ENCODE data around the gene EHBP1L1.

Gene EHBP1L1

GRCh38 chr11:65575568-65576231, at the start of gene EHBP1L1:
TSS of gene EHBP1L1 (plus strand) at chr11:65576053. CDS start at chr11:65576303, 250 bp downstream.
- H3K36me3 ChIP-seq (ENCODE audit: insufficient read depth, low read length): no peaks in the 10 kb centered on the region
- H3K9me3 ChIP-seq (ENCODE audit: control insufficient read depth, insufficient read depth, low read length): no peaks in the 10 kb centered on the region
- H3K4me1 ChIP-seq (ENCODE audit: insufficient read depth, low read length): peaks cover 11% of the 10 kb centered on the region; the same call in 1 of the 2 replicates
- H3K9ac ChIP-seq (ENCODE audit: low read depth, low read length): peak within 1 kb of the TSS; percentile 44; the same call in 1 of the 2 replicates

DNA sequence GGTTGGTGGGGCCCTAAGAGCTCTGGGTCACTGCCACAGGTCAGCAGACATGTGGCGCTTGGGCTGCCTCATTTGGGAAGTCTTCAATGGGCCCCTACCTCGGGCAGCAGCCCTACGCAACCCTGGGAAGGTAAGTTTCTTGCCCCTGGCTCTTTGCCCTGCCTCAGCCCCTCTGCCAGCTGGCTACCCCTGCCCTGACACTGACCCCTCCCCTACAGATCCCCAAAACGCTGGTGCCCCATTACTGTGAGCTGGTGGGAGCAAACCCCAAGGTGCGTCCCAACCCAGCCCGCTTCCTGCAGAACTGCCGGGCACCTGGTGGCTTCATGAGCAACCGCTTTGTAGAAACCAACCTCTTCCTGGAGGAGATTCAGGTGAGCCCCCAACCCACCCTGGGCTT, 49.1 kb upstream of the EHBP1L1 start:
- Histone ChIP-seq H3K4me1 (ENCODE audit: insufficient read depth, low read length) (peaks cover 7% of the 10 kb centered on the region; the same call in 1 of the 2 replicates), H3K9me3 (ENCODE audit: control insufficient read depth, insufficient read depth, low read length) (no peaks in the 10 kb centered on the region), H3K9ac (ENCODE audit: low read depth, low read length) (no peak overlapping the region), H3K36me3 (ENCODE audit: insufficient read depth, low read length) (peaks cover 4% of the 10 kb centered on the region)

DNA sequence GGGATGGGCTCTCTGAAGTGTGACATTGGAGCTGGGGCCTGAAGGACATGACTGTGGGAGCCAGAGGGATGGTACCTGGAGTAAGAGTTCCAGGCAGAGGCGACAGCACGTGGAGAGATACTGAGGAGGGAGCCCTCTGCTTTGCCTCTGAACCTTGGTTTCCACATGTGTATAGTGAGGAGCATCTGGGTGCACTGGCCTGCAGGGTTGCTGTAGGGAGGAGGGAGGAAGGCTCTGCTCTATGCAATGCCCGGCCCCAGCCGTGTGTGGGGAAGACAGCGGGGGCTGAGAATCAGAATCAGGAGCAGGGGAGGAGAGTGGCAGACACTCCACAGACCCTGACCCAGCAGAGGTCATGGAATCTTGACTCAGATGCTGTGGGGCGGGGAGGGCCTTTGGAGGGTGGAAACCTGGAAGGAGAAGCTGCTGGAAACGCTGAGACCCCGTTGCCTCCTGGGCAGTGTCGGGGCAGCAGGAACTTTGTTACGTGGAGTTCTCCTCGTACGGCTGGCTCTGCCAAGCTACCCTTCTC, 47.0 kb upstream of the EHBP1L1 start:
- no peak overlapping the region for H3K9ac ChIP-seq (ENCODE audit: low read depth, low read length)
- peaks cover 7% of the 10 kb centered on the region; the same call in 1 of the 2 replicates for H3K4me1 ChIP-seq (ENCODE audit: insufficient read depth, low read length)
- peaks cover 4% of the 10 kb centered on the region for H3K36me3 ChIP-seq (ENCODE audit: insufficient read depth, low read length)
- H3K9me3 ChIP-seq (ENCODE audit: control insufficient read depth, insufficient read depth, low read length): no peaks in the 10 kb centered on the region

GRCh38 chr11:65529475-65530156, 46.2 kb upstream of the EHBP1L1 start:
- Histone ChIP-seq H3K9me3 (ENCODE audit: control insufficient read depth, insufficient read depth, low read length) (no peaks in the 10 kb centered on the region), H3K4me1 (ENCODE audit: insufficient read depth, low read length) (no peaks in the 10 kb centered on the region), H3K36me3 (ENCODE audit: insufficient read depth, low read length) (peaks cover 4% of the 10 kb centered on the region), H3K9ac (ENCODE audit: low read depth, low read length) (no peak overlapping the region)

GRCh38 chr11:65530157-65530496, 45.7 kb upstream of the EHBP1L1 start:
- H3K36me3 ChIP-seq (ENCODE audit: insufficient read depth, low read length): peaks cover 4% of the 10 kb centered on the region
- no peaks in the 10 kb centered on the region for H3K9me3 ChIP-seq (ENCODE audit: control insufficient read depth, insufficient read depth, low read length)
- H3K9ac ChIP-seq (ENCODE audit: low read depth, low read length): no peak overlapping the region
- H3K4me1 ChIP-seq (ENCODE audit: insufficient read depth, low read length): no peaks in the 10 kb centered on the region

GRCh38 chr11:65532388-65533064, 43.3 kb upstream of the EHBP1L1 start:
- no peak overlapping the region for H3K9ac ChIP-seq (ENCODE audit: low read depth, low read length)
- H3K9me3 ChIP-seq (ENCODE audit: control insufficient read depth, insufficient read depth, low read length): no peaks in the 10 kb centered on the region
- H3K4me1 ChIP-seq (ENCODE audit: insufficient read depth, low read length): no peaks in the 10 kb centered on the region
- peaks cover 4% of the 10 kb centered on the region; the same call in 1 of the 2 replicates for H3K36me3 ChIP-seq (ENCODE audit: insufficient read depth, low read length)

DNA sequence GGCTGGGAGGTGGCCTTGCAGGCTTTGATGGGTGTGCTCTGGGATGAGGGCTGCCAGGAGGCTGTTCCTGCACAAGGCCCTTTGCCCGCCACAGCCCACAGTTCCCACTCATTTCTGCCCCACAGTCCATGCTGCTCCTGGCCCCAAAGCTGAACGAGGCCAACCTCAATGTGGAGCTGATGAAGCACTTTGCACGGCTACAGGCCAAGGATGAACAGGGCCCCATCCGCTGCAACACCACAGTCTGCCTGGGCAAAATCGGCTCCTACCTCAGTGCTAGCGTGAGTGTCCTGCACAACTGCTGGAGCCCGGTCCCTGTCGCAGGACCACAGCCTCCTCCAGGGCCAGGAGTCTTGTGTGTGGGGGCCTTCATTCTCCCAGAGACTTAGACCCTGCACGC, 40.8 kb upstream of the EHBP1L1 start:
- no peaks in the 10 kb centered on the region for H3K4me1 ChIP-seq (ENCODE audit: insufficient read depth, low read length)
- peaks cover 4% of the 10 kb centered on the region for H3K36me3 ChIP-seq (ENCODE audit: insufficient read depth, low read length)
- no peak overlapping the region for H3K9ac ChIP-seq (ENCODE audit: low read depth, low read length)
- H3K9me3 ChIP-seq (ENCODE audit: control insufficient read depth, insufficient read depth, low read length): no peaks in the 10 kb centered on the region

DNA sequence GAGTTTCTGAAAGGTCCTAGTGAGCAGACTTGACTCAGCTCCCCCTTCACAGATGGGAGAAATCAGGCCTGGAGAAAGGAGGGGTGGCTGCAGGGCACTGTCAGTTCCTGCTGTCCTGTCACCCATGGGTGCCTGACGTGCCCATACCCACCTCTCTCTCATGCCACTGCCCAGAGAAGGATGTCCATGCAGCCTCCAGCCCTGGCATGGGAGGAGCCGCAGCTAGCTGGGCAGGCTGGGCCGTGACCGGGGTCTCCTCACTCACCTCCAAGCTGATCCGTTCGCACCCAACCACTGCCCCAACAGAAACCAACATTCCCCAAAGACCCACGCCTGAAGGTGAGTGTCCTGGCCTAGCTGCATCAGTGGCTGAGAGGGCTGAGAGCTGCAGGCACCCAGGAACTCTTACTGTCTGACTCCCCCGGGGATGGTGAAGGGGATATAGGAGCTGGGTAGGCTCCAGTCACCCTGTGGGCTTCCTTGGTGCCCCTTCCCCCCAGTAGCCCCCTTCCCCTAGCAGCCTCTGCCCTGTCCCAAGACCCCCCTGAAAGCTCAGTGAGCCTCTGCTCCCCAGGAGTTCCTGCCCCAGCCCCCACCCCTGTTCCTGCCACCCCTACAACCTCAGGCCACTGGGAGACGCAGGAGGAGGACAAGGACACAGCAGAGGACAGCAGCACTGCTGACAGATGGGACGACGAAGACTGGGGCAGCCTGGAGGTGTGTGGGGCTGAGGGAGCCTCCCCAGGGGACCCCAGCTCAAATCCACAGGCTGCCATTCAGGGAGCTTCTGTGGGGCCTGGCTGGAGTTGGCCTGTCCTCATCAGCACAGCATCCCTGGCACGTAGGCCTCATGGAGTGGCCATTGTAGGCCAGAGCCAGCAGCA, 39.2 kb upstream of the EHBP1L1 start:
- Histone ChIP-seq H3K36me3 (ENCODE audit: insufficient read depth, low read length) (no peaks in the 10 kb centered on the region; the same call in 1 of the 2 replicates), H3K9ac (ENCODE audit: low read depth, low read length) (no peak overlapping the region), H3K4me1 (ENCODE audit: insufficient read depth, low read length) (no peaks in the 10 kb centered on the region; the same call in 1 of the 2 replicates), H3K9me3 (ENCODE audit: control insufficient read depth, insufficient read depth, low read length) (no peaks in the 10 kb centered on the region)

GRCh38 chr11:65537296-65537597, 38.6 kb upstream of the EHBP1L1 start:
- no peaks in the 10 kb centered on the region; the same call in 1 of the 2 replicates for H3K36me3 ChIP-seq (ENCODE audit: insufficient read depth, low read length)
- H3K9me3 ChIP-seq (ENCODE audit: control insufficient read depth, insufficient read depth, low read length): no peaks in the 10 kb centered on the region
- H3K9ac ChIP-seq (ENCODE audit: low read depth, low read length): no peak overlapping the region
- H3K4me1 ChIP-seq (ENCODE audit: insufficient read depth, low read length): no peaks in the 10 kb centered on the region; the same call in 1 of the 2 replicates

DNA sequence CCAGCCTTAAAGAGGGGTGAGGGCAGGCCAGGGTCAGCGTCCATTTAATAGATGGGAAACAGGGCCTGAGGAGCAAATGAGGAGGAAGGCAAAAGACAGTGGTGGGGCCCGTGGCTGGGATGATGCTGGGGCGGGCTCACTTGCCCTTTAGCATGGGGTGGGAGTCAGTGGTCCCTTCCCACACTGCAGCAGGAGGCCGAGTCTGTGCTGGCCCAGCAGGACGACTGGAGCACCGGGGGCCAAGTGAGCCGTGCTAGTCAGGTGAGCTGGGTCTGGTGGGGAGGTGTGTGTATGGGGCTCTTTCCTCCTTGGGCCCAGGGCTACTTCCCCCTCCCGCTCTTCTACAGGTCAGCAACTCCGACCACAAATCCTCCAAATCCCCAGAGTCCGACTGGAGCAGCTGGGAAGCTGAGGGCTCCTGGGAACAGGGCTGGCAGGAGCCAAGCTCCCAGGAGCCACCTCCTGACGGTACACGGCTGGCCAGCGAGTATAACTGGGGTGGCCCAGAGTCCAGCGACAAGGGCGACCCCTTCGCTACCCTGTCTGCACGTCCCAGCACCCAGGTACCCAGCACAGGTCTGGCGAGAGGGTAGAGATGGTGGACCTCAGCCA, 38.1 kb upstream of the EHBP1L1 start:
- H3K9ac ChIP-seq (ENCODE audit: low read depth, low read length): no peak overlapping the region
- H3K36me3 ChIP-seq (ENCODE audit: insufficient read depth, low read length): no peaks in the 10 kb centered on the region; the same call in 1 of the 2 replicates
- H3K4me1 ChIP-seq (ENCODE audit: insufficient read depth, low read length): no peaks in the 10 kb centered on the region; the same call in 1 of the 2 replicates
- no peaks in the 10 kb centered on the region for H3K9me3 ChIP-seq (ENCODE audit: control insufficient read depth, insufficient read depth, low read length)

DNA sequence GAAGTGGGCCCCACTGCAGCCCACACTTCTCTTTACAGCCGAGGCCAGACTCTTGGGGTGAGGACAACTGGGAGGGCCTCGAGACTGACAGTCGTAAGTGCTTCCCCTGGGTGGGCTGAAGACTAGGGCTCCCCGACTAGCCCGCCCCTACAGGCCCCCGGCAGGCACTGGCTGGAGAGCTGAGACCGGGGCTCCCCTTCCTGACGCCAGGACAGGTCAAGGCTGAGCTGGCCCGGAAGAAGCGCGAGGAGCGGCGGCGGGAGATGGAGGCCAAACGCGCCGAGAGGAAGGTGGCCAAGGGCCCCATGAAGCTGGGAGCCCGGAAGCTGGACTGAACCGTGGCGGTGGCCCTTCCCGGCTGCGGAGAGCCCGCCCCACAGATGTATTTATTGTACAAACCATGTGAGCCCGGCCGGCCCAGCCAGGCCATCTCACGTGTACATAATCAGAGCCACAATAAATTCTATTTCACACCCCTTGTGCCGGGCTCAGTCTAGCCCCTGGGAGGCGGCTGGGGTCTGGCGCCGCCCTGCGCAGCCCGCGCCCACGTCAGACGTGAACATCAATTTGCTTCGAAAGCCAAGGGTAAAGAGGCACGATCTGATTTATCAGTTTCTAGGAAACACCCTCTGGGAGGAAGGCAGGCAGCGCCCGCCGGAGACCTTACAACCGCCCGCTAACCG, 37.5 kb upstream of the EHBP1L1 start:
- H3K4me1 ChIP-seq (ENCODE audit: insufficient read depth, low read length): no peaks in the 10 kb centered on the region; the same call in 1 of the 2 replicates
- H3K9me3 ChIP-seq (ENCODE audit: control insufficient read depth, insufficient read depth, low read length): no peaks in the 10 kb centered on the region
- H3K9ac ChIP-seq (ENCODE audit: low read depth, low read length): peak overlapping the region; percentile 73; the same call in 1 of the 2 replicates
- H3K36me3 ChIP-seq (ENCODE audit: insufficient read depth, low read length): no peaks in the 10 kb centered on the region; the same call in 1 of the 2 replicates

- Histone ChIP-seq H3K9me3 (ENCODE audit: control insufficient read depth, insufficient read depth, low read length) (no peaks in the 10 kb centered on the region), H3K9ac (ENCODE audit: low read depth, low read length) (peak overlapping the region; percentile 73), H3K36me3 (ENCODE audit: insufficient read depth, low read length) (no peaks in the 10 kb centered on the region; the same call in 1 of the 2 replicates), H3K4me1 (ENCODE audit: insufficient read depth, low read length) (no peaks in the 10 kb centered on the region; the same call in 1 of the 2 replicates)
Measured at GRCh38 chr11:65538915-65539743, 36.7 kb upstream of the EHBP1L1 start.
